HG03045 (cell line): ENCODE data around the gene CCDC110.

Experiments
- ATAC-seq: cut with Tn5 transposase; IDR thresholded peaks from one replicate; pipeline ENCODE4 v1.9.1; 2021; ENCODE audit warnings: mild to moderate bottlenecking, moderate library complexity; ENCODE audit not compliant: unreplicated experiment

Gene CCDC110

GRCh38 chr4:185424905-185425646 is 46.5 kb downstream of the CCDC110 start:
- peak; percentile 16 for ATAC-seq

DNA sequence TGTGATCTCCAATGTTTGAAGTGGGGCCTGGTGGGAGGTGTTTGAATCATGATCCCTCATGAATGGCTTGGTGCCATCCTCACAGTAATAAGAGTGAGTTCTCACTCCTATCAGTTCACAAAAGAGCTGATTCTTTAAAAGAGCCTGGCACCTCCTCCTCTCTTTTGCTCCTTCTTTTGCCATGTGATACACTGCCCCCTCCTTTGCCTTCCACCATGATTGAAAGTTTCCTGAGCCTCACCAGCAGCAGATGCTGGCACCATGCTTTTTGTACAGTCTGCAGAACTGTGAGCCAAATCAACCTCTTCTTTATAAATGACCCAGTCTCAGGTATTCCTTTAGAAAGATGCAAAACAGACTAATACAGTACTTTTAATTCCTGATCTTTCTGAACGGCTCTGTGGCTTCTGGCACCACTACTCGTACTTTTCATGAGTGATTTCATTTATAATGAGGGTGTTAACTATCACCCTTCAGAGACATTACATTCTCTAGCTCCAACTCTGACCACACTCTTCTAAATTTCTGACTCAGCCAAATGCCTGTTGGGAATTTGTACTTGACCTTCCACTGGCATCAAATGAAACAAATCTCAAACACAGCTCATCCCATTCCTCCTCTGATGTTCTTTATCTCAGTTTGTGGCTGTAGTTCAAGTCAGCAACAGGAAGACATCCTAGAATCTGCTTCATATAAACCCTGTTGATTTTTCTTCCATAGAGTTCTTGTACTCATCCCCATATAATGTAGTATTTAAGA is 50.0 kb downstream of the CCDC110 start:
- no peak for ATAC-seq

DNA sequence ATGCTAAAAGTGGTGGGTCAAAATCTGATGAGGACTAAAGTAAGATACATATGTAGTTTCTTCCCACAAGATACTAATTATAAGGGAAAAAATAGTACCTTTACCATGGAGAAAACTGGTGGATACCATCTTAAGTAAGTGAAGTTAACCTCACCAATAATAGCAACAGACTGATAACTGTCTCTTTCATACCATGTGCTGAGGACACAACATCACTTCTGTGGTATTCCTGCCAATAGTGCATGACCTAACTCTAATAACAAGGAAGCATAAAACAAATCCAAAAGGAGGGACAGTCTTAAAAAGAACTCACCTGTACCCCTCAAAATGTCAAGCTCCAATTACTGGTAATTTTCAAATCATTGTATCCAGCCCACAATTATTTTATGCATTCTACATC is 54.6 kb downstream of the CCDC110 start:
- no peak for ATAC-seq

GRCh38 chr4:185412412-185412811 is 59.1 kb downstream of the CCDC110 start:
- no peak for ATAC-seq

DNA sequence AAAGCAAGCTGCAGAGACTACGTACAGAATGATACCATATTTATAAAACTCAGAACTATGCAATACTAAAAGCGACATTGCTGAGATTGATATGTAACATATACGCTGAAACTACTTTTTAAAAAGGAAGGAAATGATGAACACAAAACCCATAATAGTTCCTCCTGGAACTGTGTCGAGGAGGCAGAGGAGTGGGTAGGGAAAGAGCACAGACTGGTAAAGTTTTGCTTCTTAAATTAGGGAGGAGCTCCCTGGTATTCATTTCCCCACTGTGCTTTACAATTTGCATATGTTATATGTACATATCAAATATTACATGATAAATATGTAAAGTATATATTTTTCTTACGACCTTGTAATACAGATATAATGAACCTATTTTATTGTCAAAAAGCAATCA is 59.7 kb downstream of the CCDC110 start:
- no peak for ATAC-seq

DNA sequence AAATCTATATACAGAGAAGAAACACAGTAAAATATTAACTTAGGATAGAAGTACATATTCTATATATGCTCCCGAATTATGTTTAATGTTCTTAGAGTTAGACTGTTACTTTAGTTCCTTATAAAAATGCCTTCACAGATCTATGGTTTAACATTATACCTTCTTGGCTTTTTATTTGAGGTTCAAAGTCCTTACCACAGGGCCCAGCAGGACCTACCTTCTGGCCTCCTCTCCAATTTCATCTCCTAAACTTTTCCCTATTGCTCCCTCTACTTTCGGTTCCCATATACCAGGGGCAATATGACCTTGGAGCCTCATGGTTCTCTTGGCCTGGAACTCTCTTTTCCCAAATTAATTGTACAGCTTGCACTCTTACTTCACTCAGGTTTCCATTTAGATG is 63.1 kb downstream of the CCDC110 start:
- no peak for ATAC-seq

- no peak for ATAC-seq
Measured at GRCh38 chr4:185405296-185405999, 66.1 kb downstream of the CCDC110 start.

- ATAC-seq, result no peak
Measured at GRCh38 chr4:185404031-185404430, 67.5 kb downstream of the CCDC110 start.

DNA sequence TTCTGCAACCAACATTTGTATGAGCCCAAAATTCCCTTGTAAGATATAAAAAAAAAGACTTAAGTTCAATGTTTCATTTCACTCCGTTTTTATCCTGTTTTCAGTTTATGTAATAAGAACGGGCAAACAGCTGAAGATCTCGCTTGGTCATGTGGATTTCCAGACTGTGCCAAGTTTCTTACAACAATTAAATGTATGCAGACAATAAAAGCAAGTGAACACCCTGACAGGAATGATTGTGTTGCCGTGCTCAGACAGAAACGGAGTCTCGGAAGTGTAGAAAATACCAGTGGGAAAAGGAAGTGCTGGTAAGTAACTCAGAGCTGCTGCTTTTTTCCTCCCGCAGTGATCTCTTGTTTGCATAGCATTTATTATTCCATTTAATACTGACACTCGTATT is 72.1 kb downstream of the CCDC110 start:
- no peak for ATAC-seq

DNA sequence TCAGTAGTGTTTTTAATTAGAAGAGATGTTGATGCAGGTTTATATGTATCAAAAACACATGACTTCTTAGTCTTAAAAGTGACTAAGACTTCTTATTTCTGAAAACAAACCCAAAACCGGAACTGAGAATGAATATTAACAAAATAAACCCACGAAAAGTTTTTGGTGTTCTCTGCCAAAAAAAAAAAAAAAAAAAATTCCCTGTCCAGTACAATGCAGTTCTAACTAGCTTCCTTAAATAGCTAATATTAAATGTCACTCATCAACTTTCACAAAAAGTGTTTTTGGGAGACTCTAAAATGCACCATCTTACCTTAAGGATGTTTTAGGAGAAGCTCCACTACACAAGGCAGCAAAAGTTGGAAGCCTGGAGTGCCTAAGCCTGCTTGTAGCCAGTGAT is 72.9 kb downstream of the CCDC110 start:
- no peak for ATAC-seq

GRCh38 chr4:185396724-185397385 is 74.7 kb downstream of the CCDC110 start, which contains the start of gene ANKRD37:
Gene ANKRD37, plus strand, starts transcription at chr4:185396841. Its CDS starts 83 bp downstream, at chr4:185396924.
- ATAC-seq, result peak; percentile 8

DNA sequence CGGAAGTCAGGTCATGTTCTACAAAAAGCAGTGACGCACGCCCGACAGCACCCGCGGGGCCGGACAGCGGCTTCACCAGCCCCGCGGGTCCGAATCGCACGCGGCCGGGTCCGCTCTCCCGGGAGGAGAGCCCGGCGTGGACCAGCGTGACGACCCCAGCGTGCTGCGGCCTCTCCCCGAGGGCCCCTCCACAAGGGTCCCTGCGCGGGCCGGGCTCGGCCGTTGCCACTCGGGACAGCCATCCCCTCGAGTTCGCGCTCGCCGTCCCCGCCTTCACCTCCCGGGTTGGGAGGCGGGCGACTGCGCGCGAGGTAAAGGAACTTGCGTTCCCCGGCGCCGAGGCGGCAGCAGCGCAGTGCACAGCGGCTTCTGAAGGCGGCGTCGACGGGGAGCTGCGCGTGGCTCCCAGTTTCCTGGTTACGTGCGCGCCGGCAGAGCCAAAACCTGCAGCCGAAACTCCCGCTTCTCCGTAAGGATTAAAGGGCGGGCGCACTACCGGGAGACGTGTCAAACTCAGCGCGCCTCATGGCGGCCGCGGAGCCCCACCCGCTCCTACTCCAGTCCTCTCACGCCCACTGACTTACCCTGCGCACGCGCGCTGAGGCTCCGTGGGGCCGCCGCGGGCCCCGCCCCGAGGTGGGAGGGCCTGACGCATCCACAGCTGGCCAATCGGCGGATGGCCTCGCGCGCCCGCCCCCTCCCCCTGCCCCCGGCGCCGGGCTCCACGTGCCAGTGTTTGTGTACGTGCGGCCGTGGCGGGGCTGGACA is 75.4 kb downstream of the CCDC110 start:
- ATAC-seq, result peak; percentile 79

DNA sequence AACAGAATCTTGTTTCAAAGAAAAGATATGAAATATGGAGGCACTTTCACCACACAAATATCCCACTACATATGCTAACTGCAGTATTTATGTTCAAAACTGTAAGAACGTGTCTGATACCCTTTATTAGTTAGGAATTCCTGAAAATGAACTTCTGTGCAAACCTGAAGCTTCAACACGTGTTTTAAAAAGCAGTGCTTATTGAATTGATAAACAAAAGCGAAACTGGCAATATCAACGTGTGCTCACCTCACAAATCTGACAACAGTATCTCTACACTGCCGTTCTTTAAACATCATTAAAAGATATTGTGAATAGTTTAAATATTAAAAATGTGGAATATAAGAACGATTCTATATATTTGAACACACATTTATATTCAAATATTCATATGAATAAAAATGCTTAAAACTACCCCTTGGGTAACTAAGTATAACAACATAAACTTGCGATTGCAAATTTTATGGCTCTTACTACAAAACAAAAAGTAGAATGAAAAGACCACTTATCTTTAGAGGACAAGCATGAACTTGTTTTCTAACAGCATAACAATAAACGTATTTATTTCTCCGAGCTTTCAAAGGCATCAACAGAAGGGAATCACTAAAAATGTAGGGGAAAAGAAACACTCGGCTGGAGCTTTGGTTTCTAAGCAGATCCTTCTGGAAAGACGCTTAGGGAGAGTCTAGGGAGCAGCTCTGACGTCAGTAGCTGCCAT is 76.1 kb downstream of the CCDC110 start, which contains the start of gene LRP2BP:
Gene LRP2BP, minus strand, starts transcription at position 687 of the 718 bp plus-strand sequence. CDS start 17,738 bp downstream, outside the sequence.
- ATAC-seq, result no peak
